AG08395 (cell line): ENCODE measurements around the gene C3orf62.

Experiments used
- DNase-seq: peaks from one replicate; pipeline ENCODE4 v3.0.0; 2012; ENCODE audit warnings: mixed read lengths, low spot score

C3orf62 gene

DNA sequence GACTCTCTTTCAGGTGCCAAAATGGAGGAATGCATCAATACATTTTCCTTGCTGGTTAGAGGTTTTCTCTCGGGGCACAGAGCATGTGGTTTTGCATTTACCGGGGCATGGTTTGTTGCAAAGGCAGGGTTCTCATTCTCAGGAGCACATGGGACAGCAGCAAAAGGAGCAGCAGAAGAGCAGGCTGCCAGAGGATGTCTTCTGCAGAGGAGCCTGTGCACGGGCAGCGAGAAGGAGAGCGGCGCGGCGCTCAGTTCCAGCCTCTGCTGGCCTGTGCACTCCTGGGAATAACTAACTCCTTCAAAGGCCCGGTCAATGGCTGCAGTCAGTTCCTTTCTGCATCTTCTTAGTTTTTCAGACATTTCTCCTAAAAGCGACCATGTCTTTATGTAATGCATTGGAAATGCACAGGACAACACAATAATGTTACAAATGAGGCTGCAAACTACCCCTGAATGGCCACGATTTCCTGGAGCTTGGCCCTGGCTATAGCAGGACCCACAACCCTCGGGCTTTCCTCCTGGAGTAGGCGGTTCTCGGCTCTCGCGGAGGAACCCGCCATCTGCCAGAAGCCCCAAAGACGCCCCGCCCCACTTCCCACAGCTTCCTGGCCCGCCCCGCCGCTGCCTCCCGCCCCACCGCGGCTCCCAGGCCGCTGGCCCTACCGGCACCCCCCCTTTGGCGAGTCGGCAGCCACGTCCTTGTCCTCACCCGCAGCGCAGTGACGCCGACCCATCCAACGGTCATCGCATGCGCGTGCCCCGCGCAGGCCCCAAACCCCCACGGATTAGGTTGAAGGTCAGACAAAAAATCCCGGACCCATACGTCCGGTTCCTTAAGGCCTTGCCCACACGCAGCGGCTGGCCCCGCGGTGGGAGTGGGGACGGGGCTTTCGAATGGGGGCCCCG lies at the start of gene C3orf62:
C3orf62 (minus strand) TSS at position 758 of the 908 bp plus-strand sequence; CDS start at position 398, 360 bp downstream.
- peak; percentile 91 for DNase-seq

- DNase-seq = no peak
Observed at GRCh38 chr3:49324768-49325167, 47.7 kb upstream of the C3orf62 start.

- no peak for DNase-seq
Observed at GRCh38 chr3:49316696-49317457, 39.8 kb upstream of the C3orf62 start.

- DNase-seq = no peak
Observed at GRCh38 chr3:49313896-49314688, 37.1 kb upstream of the C3orf62 start.

DNA sequence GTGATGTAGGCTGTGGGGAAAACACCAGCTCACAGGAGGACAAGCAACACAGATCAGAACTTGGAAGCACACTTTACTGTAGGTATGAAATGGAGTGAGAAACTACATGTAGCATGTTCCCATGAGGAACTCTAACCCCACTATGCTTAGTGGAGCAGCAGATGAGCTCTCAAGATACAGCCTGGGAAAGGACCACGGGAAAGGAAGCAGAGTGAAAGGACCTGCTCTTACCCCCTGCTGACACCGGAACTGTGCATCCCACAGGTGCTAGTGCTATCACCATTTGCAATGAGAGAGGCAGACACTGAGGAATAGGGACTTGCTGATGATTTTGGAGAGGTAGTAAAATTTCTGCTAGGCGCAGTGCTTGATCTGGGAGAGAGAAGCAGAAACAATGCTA lies 34.3 kb upstream of the C3orf62 start:
- no peak for DNase-seq

GRCh38 chr3:49310677-49311076 lies 33.6 kb upstream of the C3orf62 start:
- no peak for DNase-seq

DNA sequence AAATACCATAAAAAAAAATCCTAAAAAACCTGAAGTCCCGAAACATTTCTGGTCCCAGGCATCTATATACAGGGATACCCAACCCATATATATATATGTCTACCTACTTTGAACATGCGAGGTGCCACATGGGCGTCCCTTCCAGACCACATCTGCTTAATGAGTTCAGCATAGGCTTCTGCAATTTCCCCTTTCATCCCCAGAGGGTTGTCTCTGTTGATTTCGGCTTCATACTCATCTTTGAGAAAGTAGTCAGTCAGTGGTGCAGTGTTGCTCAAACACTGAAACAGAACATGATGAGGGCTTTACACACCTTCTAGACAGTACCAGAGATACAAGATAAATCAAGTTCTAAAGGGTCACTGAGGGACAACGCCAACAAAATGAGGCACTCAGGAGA lies 28.6 kb upstream of the C3orf62 start:
- no peak for DNase-seq

- DNase-seq = no peak
Observed at GRCh38 chr3:49302613-49303012, 25.6 kb upstream of the C3orf62 start.

GRCh38 chr3:49300595-49300994 lies 23.6 kb upstream of the C3orf62 start:
- no peak for DNase-seq

DNA sequence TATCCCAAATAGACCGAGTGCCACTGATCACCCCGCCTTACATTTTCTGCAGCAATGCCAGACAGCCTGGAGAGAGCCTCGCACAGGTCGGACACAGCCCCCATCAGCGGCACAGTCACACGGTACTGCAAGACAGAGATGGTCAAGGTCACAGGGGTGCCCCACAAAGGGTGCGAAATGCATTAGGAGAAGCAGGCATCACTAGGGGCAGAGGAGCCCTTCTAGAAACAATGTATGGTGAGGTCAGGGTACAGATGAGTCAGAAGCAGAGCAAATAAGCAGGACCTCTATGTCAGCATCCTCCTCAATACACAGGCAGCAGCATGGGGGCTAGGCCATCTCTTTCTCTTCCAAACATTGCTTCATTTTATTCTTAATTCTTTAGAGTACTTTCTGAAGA lies 21.5 kb upstream of the C3orf62 start:
- DNase-seq = no peak

GRCh38 chr3:49296781-49297411 lies 19.9 kb upstream of the C3orf62 start:
- peak; percentile 14 for DNase-seq

DNA sequence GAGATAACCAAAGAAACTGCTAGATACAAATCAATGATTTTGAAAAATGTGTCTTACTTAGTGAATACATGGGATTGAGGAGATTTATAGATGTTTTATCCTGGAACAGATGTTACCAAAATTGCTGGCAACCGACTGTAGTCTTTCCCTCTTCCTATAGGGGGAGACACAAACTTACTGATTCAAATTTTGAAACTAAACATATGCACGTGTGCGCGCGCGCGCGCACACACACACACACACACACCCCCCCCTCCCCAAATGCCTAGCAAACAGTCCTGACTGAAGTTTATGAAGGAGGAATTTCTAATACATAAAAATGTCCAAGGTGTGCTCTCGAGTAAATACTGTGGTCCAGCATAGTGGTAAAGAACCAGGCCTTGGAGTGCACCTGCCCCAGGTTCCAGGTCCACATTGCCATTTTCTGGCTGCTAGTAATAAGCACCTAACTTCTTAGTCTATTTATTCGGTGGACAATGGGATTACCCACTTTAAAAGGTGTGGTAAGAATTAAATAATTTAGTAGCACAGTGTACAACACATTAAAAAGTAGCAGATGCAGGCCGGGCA lies 18.5 kb upstream of the C3orf62 start:
- peak; percentile 55 for DNase-seq

DNA sequence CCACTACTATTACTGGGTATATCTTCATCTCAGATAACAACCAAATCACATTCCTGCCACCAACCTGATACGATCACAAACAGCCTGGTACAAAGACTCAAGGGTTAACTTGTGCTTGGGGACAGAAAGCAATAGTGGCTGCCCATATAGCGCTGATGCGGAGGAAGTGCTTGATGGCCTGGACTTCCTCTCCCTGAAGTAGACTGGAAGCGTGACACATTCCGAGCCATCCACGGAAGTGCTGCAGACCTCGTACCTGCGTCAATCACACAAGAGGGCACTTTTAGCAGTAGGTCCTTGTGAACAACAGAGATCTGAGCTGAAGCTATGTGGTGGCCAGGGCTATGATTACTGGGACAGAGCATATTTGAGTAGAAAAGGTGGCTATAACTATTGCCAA lies 17.3 kb upstream of the C3orf62 start:
- DNase-seq = no peak

DNA sequence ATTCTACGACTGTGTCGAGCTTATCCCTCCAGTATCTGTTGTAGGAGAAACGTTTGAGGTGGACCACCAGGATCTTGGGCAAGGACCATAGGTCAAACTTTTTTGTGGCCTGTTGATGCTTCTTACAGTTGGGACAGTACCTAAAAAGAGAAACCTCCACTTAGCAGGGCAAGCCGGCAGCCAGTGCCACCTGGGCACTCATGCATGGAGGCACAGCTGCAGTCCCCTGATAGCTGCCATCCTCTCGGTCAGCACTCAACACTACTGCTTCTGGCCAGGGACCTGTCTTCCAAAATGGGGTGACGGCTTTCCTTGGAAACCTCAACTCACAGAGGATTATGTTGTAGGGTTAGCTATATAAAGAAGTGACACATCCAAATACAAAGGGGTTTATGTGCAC lies 7.0 kb upstream of the C3orf62 start:
- no peak for DNase-seq

DNA sequence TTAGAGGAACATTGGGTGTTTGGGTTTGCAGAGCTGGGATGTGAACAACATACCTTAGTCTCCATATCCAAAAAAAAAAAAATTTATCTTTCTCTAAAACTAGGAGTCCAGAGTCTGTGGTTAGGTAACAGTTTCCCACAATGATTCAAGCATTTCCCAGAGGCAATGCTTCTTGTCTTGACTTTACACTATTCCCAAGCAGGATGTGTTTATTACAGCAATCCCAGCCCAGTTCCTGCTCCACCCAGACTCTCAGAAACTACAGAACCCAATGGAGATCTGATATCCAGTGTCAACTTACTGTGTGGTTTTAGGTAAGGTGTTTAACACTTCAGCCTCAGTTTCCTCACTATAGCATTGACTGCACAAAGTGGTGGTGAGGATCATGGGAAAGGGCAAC lies 2.3 kb upstream of the C3orf62 start:
- DNase-seq = peak; percentile 51

- no peak for DNase-seq
Observed at GRCh38 chr3:49278548-49278947, 1.5 kb upstream of the C3orf62 start.

DNA sequence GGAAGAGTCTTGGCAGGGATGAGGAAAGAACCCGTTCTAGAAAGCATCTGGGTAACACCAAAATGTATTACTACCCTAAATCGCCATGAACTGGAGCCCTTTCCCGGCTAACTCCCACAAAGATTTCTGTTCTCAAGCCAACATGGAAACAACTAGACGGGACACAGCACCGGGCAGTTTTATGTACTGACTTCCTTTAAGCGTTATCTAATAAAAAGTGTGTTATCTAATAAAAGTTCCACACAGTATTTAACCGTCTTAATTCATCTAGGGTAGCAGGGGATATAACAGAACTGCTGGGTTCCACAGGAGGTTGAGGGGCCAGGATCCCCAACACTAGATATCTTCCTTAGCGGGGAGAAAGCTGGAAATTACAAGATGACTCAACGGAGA lies 347 bp upstream of the C3orf62 start:
- no peak for DNase-seq

- no peak for DNase-seq
Observed at GRCh38 chr3:49273825-49274532, 3.1 kb downstream of the C3orf62 start.

DNA sequence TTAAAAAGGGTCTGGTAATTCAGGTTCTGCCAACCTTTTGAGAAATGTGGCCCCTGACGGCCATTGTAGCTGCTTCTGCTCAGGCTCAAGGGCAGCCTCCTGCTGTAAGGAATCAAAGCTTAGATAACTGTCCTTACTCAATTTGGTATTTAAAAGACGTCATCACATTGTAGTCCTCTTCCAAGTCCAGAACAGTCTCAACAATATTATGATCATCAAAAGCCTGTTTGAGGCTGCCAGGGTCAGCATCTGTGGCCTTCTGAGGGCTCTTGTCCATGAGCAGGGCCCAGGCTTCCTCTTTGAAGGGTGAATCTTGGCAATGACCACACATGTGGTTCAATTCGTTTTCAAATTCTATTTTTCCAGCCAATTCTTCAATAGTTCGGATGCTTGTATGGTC lies 6.0 kb downstream of the C3orf62 start:
- DNase-seq = no peak

DNA sequence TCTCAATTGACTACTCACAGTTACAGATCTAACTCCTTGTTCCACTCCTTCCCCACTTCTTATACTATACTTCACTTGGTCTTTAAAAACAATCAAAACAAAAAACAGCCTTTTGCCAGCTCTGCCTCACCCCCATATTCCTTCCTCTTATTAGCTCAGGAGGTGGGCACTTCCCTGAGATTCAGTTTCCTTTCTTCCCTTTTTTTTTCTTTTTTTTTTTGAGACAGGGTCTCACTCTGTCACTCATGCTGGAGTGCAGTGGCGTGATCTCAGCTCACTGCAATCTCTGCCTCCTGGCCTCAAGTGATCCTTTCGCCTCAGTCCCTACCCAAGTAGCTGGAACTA lies 6.9 kb downstream of the C3orf62 start:
- DNase-seq = no peak
